Inflammatory macrophage treated with lipopolysaccharide for 4 hours (primary cell): Measurements from ENCODE around the gene ACOT11.

Experiments
- DNase-seq: peaks from one replicate; pipeline ENCODE4 v3.0.0-alpha.2; 2020

The ACOT11 gene

DNA sequence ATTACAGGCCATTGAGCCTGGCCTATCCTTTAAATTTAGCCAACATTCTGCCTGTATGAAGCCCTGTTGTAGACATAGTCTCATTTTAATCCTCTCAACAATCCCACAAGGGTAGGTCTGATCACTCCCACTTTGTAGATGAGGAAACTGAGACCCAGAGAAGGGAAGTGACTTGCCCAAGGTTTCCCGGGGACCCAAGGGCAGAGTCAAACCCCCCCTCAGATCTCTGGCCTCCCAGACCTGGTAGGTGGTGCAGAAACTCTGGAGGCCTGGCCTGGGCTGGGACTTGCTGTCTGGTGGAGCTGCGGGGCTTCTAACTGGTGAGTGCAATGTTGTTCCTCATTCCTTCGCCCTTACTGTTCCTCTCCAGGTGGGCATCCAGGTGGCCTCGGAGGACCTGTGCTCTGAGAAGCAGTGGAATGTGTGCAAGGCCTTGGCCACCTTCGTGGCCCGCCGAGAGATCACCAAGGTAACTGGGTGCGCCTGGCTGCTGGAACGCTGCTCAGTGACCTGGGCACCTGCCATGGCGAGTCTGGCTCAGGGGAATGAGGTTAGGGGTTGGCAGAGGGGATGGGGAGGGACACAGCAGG, 45.6 kb downstream of the ACOT11 start:
- no peak for DNase-seq

DNA sequence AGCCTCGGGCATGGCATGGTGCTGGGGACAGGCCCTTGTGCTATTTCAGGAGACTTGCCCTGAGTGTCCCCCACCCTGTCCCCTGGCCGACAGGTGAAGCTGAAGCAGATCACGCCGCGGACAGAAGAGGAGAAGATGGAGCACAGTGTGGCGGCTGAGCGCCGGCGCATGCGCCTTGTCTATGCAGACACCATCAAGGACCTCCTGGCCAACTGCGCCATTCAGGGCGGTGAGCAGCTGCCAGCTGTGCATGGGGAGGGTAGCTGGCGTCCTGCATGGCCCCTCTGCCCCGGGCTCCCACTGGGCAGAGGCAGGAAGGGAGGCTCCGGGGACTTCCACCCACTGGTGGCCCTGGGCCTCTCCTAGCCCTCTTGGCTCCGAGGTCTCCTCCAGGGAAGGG, 46.4 kb downstream of the ACOT11 start:
- no peak for DNase-seq

- DNase-seq, result no peak
These were observed 48.0 kb downstream of the ACOT11 start for GRCh38 chr1:54595956-54596498.

- DNase-seq, result no peak
These were observed 48.7 kb downstream of the ACOT11 start for GRCh38 chr1:54596756-54597155.

DNA sequence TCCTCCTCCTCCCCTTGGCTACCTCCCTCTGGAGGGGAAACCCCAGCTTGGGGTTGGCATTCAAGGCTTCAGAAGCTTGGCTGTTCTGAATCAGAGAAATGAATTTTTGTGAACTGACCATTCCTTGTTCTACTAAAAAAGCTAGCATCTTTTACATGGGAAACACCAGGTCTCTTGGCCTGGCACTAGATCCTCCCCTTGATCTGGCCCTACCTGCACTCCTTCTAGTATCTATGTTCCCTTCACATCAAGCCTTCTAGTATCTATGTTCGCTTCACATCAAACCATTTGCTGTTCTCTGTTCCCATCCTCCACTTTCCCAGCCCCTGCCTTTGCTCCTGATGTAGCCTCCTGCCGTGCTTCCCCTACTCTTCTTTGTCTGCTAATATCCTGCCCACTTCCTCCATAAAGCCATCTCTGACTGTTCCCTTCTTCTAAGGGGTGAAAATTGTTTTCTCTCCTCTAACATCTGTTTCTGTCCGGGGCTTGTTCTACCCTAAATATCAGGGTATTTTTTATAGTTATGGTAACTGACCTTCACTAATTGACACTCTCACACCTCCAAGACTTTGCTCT, 49.5 kb downstream of the ACOT11 start:
- no peak for DNase-seq

- DNase-seq, result no peak
These were observed 51.3 kb downstream of the ACOT11 start for GRCh38 chr1:54599211-54599823.

DNA sequence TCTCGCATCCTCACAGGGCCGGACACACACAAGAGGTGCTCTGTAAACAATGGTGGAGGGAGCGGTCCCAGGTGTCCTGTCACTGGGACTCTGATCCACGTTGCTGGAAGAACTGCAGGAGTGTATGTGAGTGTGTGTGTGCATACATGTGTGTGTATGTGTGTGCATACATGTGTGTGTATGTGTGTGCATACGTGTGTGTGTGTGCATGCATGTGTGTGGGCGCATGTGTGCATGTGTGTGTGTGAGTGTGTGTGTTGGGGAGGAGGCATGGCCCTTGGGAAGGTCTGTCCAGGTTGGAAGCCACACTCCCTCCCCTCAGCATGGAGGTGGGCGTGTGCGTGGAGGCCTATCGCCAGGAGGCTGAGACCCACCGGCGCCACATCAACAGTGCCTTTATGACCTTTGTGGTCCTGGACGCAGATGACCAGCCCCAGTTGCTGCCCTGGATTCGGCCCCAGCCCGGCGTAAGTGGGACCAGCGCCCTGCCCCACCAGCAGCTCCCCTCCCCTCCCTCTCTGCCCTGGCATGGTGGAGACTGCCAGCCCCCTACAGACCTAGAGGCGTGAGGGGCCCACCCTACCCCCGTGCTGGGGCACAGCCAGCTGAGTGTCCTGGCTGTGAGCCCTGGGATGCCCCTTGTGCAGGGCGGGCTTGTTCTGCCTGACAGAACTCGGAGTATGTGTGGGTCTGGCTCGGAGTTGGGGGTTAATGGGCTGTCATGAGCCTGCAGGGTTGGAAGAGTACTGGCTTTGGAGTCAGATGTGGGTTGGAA, 53.1 kb downstream of the ACOT11 start:
- DNase-seq, result no peak

- no peak for DNase-seq
These were observed 53.7 kb downstream of the ACOT11 start for GRCh38 chr1:54601730-54602129.

GRCh38 chr1:54602554-54602953, 54.5 kb downstream of the ACOT11 start:
- no peak for DNase-seq

DNA sequence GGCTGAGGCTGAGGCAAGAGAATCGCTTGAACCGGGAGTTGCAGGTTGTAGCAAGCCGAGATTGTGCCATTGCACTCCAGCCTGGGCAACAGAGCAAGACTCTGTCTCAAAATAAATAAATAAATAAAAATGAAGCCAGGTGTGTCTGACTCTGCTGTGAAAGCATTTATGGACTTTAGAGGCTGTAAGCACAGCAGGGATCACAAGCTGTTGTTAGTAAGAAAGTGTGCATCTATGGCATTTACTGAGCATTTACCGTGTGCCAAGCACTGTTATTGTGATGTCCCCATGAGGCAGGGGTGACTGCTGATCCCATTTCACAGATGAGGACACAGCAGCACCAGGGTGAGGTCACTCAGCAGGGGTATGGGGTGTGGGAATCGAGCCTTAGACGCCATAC, 55.2 kb downstream of the ACOT11 start:
- DNase-seq, result no peak

DNA sequence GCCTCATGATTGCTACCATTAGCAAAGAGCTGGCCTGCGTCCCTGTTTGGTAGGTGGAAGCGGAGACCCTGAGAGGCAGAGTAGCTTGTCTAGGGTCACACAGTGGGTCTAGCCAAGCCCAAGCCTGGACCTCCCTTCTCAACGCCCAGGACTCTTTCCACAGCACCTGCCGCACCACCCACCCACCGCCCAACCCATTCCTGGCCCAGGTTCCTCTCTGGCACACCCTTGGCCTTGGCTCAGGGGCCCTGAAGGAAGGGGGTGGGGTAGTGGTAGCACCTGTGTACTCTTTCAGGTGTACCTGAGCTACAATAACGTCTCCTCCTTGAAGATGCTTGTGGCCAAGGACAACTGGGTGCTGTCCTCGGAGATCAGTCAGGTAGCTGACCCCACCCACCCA, 56.0 kb downstream of the ACOT11 start:
- no peak for DNase-seq

GRCh38 chr1:54604572-54605370, 56.7 kb downstream of the ACOT11 start:
- DNase-seq, result no peak

DNA sequence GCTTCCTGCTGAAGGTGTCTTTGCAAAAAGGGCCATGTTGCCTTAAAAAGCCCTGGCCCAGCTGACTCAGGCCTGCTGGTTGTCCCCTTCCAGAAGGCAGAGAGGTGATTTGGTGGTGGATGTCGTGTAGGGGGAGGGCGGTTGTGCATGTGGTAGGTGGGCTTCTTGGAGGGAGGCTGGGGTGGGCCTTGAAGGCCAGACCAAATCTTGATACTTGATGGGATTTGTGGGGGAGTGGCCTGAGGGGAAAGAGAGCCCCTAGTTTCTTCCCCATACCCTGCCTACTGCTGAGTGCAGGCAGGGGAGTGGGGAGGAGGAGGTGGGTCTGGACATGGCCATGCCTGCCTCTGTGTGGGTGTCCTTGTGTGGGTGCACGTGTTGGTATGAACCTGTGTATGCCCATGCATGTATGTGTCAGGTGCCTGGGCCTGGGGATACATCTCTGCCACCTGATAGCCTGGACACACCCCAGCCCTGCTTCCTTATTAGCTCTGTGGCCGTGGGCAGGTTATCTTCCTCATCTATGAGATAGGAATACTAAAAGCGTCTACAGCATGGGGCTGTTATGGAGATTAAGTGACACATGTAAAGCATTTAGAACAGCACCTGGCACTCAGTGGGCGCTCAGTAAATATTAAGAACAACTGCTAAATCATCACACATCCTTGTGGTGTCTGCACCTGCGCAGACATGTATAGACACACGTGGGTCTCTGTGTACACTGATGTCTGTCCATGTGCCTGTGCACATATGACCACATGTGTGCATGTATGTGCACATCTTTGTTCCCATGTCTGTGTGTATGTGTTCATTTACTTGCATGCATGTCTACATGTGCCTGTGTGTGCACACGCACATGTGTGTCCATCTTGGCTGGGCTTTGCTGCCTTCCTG, 58.3 kb downstream of the ACOT11 start:
- DNase-seq, result no peak

DNA sequence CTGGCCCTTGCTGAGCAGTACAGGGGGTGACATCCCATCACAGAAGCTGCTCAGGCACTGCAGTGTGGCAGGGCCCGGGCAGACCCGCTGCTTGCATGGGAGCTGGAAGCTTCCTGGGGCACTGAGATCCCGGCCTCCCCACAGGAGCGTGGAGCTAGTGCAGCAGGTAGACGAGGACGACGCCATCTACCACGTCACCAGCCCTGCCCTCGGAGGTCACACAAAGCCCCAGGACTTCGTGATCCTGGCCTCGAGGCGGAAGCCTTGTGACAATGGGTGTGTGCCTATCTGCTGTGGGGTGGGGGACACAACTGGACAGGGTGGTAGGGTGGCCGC, 58.9 kb downstream of the ACOT11 start:
- no peak for DNase-seq

DNA sequence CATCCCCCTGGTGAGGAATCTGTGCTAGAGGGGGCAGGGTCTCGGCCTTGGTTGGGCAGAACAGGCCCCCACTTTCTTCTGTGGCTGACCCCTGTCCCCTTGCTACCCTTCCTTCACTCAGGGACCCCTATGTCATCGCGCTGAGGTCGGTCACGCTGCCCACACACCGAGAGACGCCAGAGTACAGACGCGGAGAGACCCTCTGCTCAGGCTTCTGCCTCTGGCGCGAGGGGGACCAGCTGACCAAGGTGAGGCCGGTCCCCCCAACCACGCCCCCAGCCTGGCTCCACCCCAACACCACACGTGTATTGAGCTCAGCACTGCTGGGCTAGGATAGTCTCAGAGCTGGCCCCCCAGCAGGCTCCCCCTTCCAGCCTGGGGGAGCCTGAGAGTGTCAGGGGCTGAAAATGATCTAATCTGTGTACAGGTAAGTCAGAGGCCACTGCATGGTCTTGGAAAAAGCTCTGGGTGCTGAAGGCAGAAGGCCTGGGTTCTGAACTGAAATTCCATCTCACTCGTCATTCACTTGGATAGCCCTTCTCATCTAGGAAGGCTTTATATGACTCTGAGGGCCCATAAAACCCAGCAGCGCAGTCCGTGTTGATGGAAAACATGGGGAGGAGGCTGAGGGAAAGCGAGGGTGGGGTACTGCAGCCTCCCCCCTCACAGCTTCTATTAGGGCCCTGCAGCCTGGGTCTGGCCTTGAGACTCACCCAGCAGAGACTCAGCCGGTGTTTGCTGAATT, 60.0 kb downstream of the ACOT11 start:
- no peak for DNase-seq

DNA sequence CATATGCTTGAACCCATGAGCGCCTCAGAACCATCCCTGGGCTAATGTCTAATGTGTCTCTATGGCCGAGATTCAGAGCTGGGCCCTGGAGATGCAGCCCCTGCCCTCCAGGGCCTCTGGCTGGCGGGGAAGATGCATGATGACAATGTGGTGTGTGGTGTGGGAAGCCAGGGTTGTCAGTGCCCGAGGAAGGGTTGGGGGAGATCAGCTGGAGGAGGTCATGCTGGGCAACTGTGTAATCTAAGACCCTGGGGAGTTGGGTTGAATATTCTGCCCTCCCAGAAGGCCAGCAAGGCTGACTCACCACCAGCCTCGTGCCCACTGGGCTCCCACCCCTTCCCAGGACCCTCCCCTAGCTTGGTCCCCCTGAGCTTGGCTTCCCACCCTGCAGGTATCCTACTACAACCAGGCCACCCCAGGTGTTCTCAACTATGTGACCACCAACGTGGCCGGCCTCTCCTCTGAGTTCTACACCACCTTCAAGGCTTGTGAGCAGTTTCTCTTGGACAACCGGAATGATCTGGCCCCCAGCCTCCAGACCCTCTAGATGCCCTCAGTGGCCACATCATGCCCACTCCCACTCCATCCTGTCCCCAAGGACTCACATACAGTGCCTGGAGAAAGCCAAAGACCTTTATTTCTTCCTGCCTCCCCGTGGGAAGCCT, 60.7 kb downstream of the ACOT11 start:
- DNase-seq, result no peak

- DNase-seq, result no peak
These were observed 61.4 kb downstream of the ACOT11 start for GRCh38 chr1:54609301-54609921.

GRCh38 chr1:54610048-54610447, 62.0 kb downstream of the ACOT11 start:
- DNase-seq, result no peak

DNA sequence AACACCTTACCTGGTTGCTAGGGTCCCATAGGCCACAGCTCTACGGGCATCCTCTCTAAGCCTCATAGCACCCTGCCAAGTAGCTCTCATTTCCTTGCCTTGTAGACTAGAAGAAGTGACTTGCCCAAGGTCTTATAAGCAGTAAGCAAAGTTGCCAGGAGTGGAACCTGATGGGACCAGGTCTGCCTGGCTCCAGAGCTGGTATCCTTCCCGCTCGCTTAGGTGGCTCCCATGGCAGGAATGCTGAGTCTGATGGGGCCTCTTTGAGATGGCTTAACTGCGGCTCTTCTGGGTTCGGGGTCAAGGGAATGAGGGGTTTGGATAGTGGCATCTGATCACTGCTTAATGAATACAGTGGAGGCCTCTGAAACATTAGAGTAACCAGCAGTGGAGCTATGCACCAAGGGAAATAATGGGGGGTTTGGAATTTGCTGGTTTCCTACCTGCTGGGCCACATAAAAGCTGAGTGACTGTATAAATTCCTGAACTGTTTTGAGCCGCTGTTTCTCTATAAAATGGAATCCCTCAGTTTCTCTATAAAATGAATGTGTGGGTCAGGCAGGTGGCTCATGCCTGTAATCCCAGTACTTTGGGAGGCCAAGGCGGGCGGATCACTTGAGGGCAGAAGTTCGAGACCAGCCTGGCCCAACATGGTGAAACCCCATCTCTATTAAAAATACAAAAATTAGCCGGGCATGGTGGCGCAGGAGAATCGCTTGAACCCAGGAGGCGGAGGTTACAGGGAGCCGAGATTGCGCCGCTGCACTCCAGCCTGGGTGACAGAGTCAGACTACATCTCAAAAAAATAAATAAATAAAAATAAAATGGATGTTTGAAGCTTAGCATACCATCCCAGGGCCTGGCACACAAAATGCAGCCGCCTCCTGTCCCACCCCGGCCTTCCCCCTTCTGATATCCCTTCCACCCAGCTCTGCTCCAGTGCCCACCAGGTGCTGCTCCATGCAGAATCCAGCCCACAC, 62.9 kb downstream of the ACOT11 start:
- DNase-seq, result no peak
